K562 (cell line): ENCODE results near the gene MOSPD3. TPM values are rescaled to one million over a fixed set of nuclear protein-coding genes. Genes with fewer than 3 reads are reported as not detected.

Experiments
- ATAC-seq: fragments of 200-7000 bp; cut with Tn5 transposase; 3 replicates; pipeline ENCODE4 v1.9.1; 2020; ENCODE audit warnings: moderate library complexity
- BruUV-seq: library from RNA; stranded (reverse); fragments of 400-500 nt; replicated peaks from 2 replicates; lab custom pipeline; 2021; lab: Mats Ljungman, UMichigan
- CTCF ChIA-PET: fragments of 300-600 bp; formaldehyde crosslinking; extraction: SDS; loops from one replicate; lab custom pipeline; 2021; ENCODE audit warnings: low intra/inter-chr PET ratio; lab: Yijun Ruan, JAX
- POLR2A ChIA-PET: fragments of 300-600, 350-650 bp; sonication (Branson Sonifier 250); formaldehyde crosslinking; extraction: SDS; loops from one replicate; lab custom pipeline; 2021; ENCODE audit warnings: antibody characterized with exemption, inconsistent platforms; lab: Yijun Ruan, JAX
- DNase-seq, 4 experiments: peaks; one replicate each; pipeline versions ENCODE4 v3.0.0 to v3.0.0-alpha.2; 2011 to 2018; ENCODE audit warnings: low spot score in 3 of 4, mixed read lengths in 3 of 4; ENCODE audit errors: extremely low read depth in 1 of 4
- FAIRE-seq: peaks from 2 replicates; lab custom pipeline; 2011; peaks lifted over from hg19 to GRCh38; lab: Jason Lieb, UNC
- H2AFZ ChIP-seq: 2 replicates; pipeline ENCODE4 v1.6.0; 2011; ENCODE audit warnings: low read depth, low read length, control low read depth, inconsistent platforms
- H3K27ac ChIP-seq: fragments of 200-600 bp; 3 replicates; pipeline ENCODE4 v1.8.0; 2011; ENCODE audit warnings: low read depth, mild to moderate bottlenecking, control low read depth, inconsistent platforms, low read length, moderate library complexity, mixed read lengths; ENCODE audit errors: extremely low read depth
- H3K27me3 ChIP-seq, 2 experiments: fragments of 300-600 bp in 1 of 2; 2 replicates in 1 of 2; 3 replicates in 1 of 2; pipeline versions ENCODE4 v1.6.0 to v1.8.0; 2011; ENCODE audit warnings: inconsistent platforms in 2 of 2, low read length in 2 of 2, mild to moderate bottlenecking in 1 of 2, mixed read lengths in 1 of 2, moderate library complexity in 1 of 2; ENCODE audit not compliant: control insufficient read depth in 2 of 2, insufficient read depth in 2 of 2
- H3K36me3 ChIP-seq: fragments of 300-600 bp; 3 replicates; pipeline ENCODE4 v1.8.0; 2011; ENCODE audit warnings: mild to moderate bottlenecking, low read length, inconsistent platforms; ENCODE audit not compliant: control insufficient read depth, insufficient read depth
- H3K4me1 ChIP-seq, 2 experiments: fragments of 200-600 bp in 1 of 2; replicated peaks in 1 of 2; 2 replicates in 1 of 2; 3 replicates in 1 of 2; pipeline versions ENCODE4 v1.5.1 to v1.8.0; 2011; ENCODE audit warnings: inconsistent platforms in 2 of 2, low read length in 2 of 2, mild to moderate bottlenecking in 1 of 2, mixed read lengths in 1 of 2, moderate library complexity in 1 of 2; ENCODE audit not compliant: control insufficient read depth in 2 of 2, insufficient read depth in 2 of 2
- H3K4me2 ChIP-seq: 2 replicates; pipeline ENCODE4 v1.6.1; 2011; ENCODE audit warnings: low read length, control low read depth, inconsistent platforms, mixed read lengths; ENCODE audit not compliant: insufficient read depth
- H3K4me3 ChIP-seq: fragments of 200-600 bp; sonication (generic), shearing (Covaris generic); 2 replicates; pipeline ENCODE4 v1.5.1; 2016; ENCODE audit warnings: control low read depth, inconsistent platforms
- H3K79me2 ChIP-seq: fragments of 200-600 bp; 3 replicates; pipeline ENCODE4 v1.8.0; 2011; ENCODE audit warnings: low read length, inconsistent platforms; ENCODE audit not compliant: control insufficient read depth, insufficient read depth
- H3K9ac ChIP-seq, 2 experiments: 2 replicates each; pipeline versions ENCODE4 v1.6.0 to v1.6.1; 2011; ENCODE audit warnings: low read depth in 2 of 2, low read length in 2 of 2, control low read depth in 1 of 2, inconsistent platforms in 1 of 2, mild to moderate bottlenecking in 1 of 2, mixed read lengths in 1 of 2; ENCODE audit not compliant: insufficient read depth in 1 of 2
- H3K9me1 ChIP-seq: one replicate; pipeline ENCODE4 v1.6.0; 2011; ENCODE audit warnings: inconsistent platforms, mild to moderate bottlenecking, low read length, moderate library complexity; ENCODE audit not compliant: control insufficient read depth, insufficient read depth
- H3K9me3 ChIP-seq: replicated peaks from 2 replicates; pipeline ENCODE4 v1.5.1; 2011; ENCODE audit warnings: low read depth, low read length, inconsistent platforms; ENCODE audit not compliant: control insufficient read depth, insufficient read depth
- H4K20me1 ChIP-seq: replicated peaks from 2 replicates; pipeline ENCODE4 v1.6.1; 2011; ENCODE audit warnings: low read length, inconsistent platforms, mixed read lengths; ENCODE audit not compliant: control insufficient read depth, insufficient read depth
- CHAMP1 ChIP-seq: fragments of 450-650 bp; IDR thresholded peaks from 2 replicates; pipeline ENCODE4 v1.6.1; 2016; ENCODE audit warnings: mild to moderate bottlenecking
- IRF2 ChIP-seq: sonication (generic); formaldehyde crosslinking; IDR thresholded peaks from 2 replicates; pipeline ENCODE4 v1.8.1; 2022; ENCODE audit warnings: mild to moderate bottlenecking, missing genetic modification reagents
- MAX ChIP-seq: sonication (generic); formaldehyde crosslinking; IDR thresholded peaks from 2 replicates; pipeline ENCODE4 v1.9.0; 2022; ENCODE audit warnings: mild to moderate bottlenecking, missing genetic modification reagents
- NEUROD1 ChIP-seq: fragments of 150-350 bp; IDR thresholded peaks from 2 replicates; pipeline ENCODE4 v1.6.1; 2014; ENCODE audit warnings: borderline replicate concordance, low read length, low read depth; ENCODE audit not compliant: partially characterized antibody
- POLR2AphosphoS5 ChIP-seq: IDR thresholded peaks from 2 replicates; pipeline ENCODE4 v1.6.1; 2011; ENCODE audit warnings: mild to moderate bottlenecking, low read depth, low read length, moderate library complexity; ENCODE audit not compliant: control insufficient read depth, insufficient read depth
- PRDM10 ChIP-seq: fragments of 450-650 bp; IDR thresholded peaks from 2 replicates; pipeline ENCODE4 v1.6.1; 2018; ENCODE audit not compliant: partially characterized antibody
- RBFOX2 ChIP-seq: fragments of 200-400 bp; formaldehyde crosslinking; IDR thresholded peaks from 2 replicates; pipeline ENCODE4 v1.6.1; 2017; ENCODE audit warnings: low read depth, mild to moderate bottlenecking, low read length, moderate library complexity
- RCOR1 ChIP-seq, 2 experiments: IDR thresholded peaks; 2 replicates each; pipeline ENCODE4 v1.6.1; 2012; ENCODE audit warnings: low read depth in 2 of 2, low read length in 2 of 2, borderline replicate concordance in 1 of 2, improper control_type of control experiment in 1 of 2
- SUPT5H ChIP-seq: fragments of 450-650 bp; IDR thresholded peaks from 2 replicates; pipeline ENCODE4 v1.6.1; 2016
- TCF3 ChIP-seq: sonication (generic); formaldehyde crosslinking; IDR thresholded peaks from 2 replicates; pipeline ENCODE4 v1.4.0; 2020; ENCODE audit warnings: mild to moderate bottlenecking, missing genetic modification reagents
- XRCC3 ChIP-seq: fragments of 450-650 bp; IDR thresholded peaks from 2 replicates; pipeline ENCODE4 v1.6.1; 2017; ENCODE audit warnings: mild to moderate bottlenecking, moderate library complexity
- ZEB2 ChIP-seq: fragments of 450-650 bp; IDR thresholded peaks from 2 replicates; pipeline ENCODE4 v1.6.1; 2016
- ZFX ChIP-seq: sonication (generic); formaldehyde crosslinking; IDR thresholded peaks from 2 replicates; pipeline ENCODE4 v1.8.0; 2022; ENCODE audit warnings: mild to moderate bottlenecking, missing genetic modification reagents, moderate library complexity
- ZKSCAN1 ChIP-seq: fragments of 150-350 bp; IDR thresholded peaks from 2 replicates; pipeline ENCODE4 v1.6.1; 2016; ENCODE audit warnings: low read depth, low read length
- WGBS: fragments of 100-300 bp; shearing (Covaris generic); methylation state at CpG from one replicate; pipeline ENCODE4 v1.1.6; 2016; ENCODE audit warnings: low coverage, mixed read lengths; ENCODE audit not compliant: insufficient coverage; ENCODE audit errors: missing lambda C conversion rate; 5-methylcytosine and 5-hydroxymethylcytosine counted together
- in situ Hi-C: fragments of 300-500 bp; cut with MboI; formaldehyde crosslinking; loops from 4 replicates; pipeline ENCODE4 v1.15.0; 2018; ENCODE audit warnings: inconsistent platforms, mixed read lengths
- intact Hi-C: fragments of 100-400 bp; cut with micrococcal nuclease; formaldehyde crosslinking; loops from 2 replicates; pipeline ENCODE4 v1.14.2; 2022
- polyA plus RNA-seq, 8 experiments: library from polyadenylated mRNA; depleted of rRNA in 4 of 8; stranded (reverse) in 5 of 8; unstranded in 3 of 8; fragments of >200 nt; fragmentation: Nextera tagmentation in 2 of 8; fragmentation: Illumina TruSeq in 1 of 8; extraction: Ambion mirVana in 2 of 8; extraction: Trizol in 1 of 8; gene quantifications; 2 replicates each; pipeline versions ENCODE4 v1.2.1 to v1.2.3, GENCODE V29; 2011 to 2014; ENCODE audit warnings: inconsistent platforms in 1 of 8, missing spikeins in 1 of 8
- total RNA-seq, 7 experiments: library from RNA; depleted of rRNA in 6 of 7; stranded (reverse); fragments of >200 nt in 6 of 7; fragmentation: Illumina TruSeq in 2 of 7; extraction: Trizol in 2 of 7; gene quantifications; 2 replicates each; pipeline versions ENCODE4 v1.2.1 to v1.2.3, GENCODE V29; 2011 to 2021; ENCODE audit warnings: low replicate concordance in 1 of 7
- TF ChIP-seq, protein P1 (sequence below): fragments of 450-650 bp; IDR thresholded peaks from 2 replicates; pipeline ENCODE4 v1.6.1; 2014; ENCODE audit warnings: low read depth, mild to moderate bottlenecking, moderate library complexity, borderline replicate concordance

Gene MOSPD3
- total and polyA plus RNA-seq, 9 of the 15 experiments (the other 6 are each of a cell fraction or from before 2014, with no cell fraction given) = 1.4 to 32.1 (median 7.3) TPM

DNA sequence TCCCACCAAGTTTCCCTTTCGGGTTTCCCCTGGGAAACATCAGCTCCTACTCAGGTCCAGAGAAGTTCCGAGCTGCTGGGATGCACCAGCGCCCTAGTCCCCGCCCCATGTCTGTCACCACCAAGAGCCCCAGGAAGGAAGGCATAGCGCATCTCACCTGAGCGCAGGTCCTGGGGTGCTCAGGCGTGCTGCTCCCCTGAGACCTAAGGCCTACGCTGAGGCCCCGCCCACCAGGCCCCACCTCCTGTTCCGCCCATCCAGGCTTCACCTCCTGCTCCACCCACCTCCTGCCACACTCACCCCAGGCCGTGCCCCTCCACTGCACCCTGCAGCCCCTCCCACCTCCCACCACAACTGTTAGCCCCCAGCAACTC is 30.2 kb downstream of the MOSPD3 start:
- H3K27me3 ChIP-seq = no peaks in the 10 kb centered on the region
- peaks cover 25 to 55% of the 10 kb centered on the region in 2 experiments for H3K4me1 ChIP-seq
- peak overlapping the region; percentile 98 for H3K27ac ChIP-seq
- H4K20me1 ChIP-seq = no peaks in the 10 kb centered on the region
- intact Hi-C loops = loop anchor here (1.0 to 5.0 kb wide), 2 partner anchors 14 to 50 kb away; partner anchors contain the start of genes ACTL6B and GIGYF1
- POLR2A ChIA-PET = interaction anchor here (1.1 to 1.7 kb wide), 3 partner anchors 11 to 41 kb away, joined by 4 to 6 read pairs (median 5); partner anchors contain the start of gene MOSPD3
- peak overlapping the region; percentile 55 for H3K4me3 ChIP-seq
- H3K9me1 ChIP-seq = no peaks in the 10 kb centered on the region
- H3K36me3 ChIP-seq = peaks cover 5% of the 10 kb centered on the region; the same call in 1 of the 3 replicates
- CTCF ChIA-PET = interaction anchor here (0.7 kb wide), 1 partner anchor 477 kb away, joined by 5 read pairs; no protein-coding TSS in a partner anchor
- WGBS = 0% methylated on average over 10 of the region's 11 CpGs
- in situ Hi-C loops = no loop called here
- peak; percentile 92 to 98 (median 96) for DNase-seq
- peak overlapping the region; percentile 95 for H3K4me2 ChIP-seq
- H3K9me3 ChIP-seq = no peaks in the 10 kb centered on the region
- peak; percentile 63 for FAIRE-seq
- peaks cover 46% of the 10 kb centered on the region for H3K79me2 ChIP-seq
- peak overlapping the region; percentile 92 to 94 for H3K9ac ChIP-seq
- H2AFZ ChIP-seq = peak overlapping the region; percentile 59; the same call in 1 of the 2 replicates
- peak; percentile 80 for ATAC-seq
- BruUV-seq = no TSS peak
- TF ChIP-seq NEUROD1 (peak; percentile 38), ZEB2 (peak; percentile 73; the same call in 1 of the 2 replicates), RBFOX2 (peak; percentile 47), ZKSCAN1 (no peak), PRDM10 (peak; percentile 62), TCF3 (CRISPR knock-in tag) (no peak), IRF2 (CRISPR knock-in tag) (no peak), MAX (no peak), XRCC3 (no peak), POLR2AphosphoS5 (peak; percentile 55; the same call in 1 of the 2 replicates), CHAMP1 (no peak), SUPT5H (peak; percentile 67), RCOR1 (IDR thresholded peaks at IDR 0.05; ENCODE audit: borderline replicate concordance in 1 of 2, low read depth in 2 of 2, low read length in 2 of 2) (0 out of 4 replicates have a peak, but pooled peaks of 1 of the 2 experiments have one; percentile 12), ZFX (CRISPR knock-in tag) (peak; percentile 49)
- TF ChIP-seq, protein P1, sequence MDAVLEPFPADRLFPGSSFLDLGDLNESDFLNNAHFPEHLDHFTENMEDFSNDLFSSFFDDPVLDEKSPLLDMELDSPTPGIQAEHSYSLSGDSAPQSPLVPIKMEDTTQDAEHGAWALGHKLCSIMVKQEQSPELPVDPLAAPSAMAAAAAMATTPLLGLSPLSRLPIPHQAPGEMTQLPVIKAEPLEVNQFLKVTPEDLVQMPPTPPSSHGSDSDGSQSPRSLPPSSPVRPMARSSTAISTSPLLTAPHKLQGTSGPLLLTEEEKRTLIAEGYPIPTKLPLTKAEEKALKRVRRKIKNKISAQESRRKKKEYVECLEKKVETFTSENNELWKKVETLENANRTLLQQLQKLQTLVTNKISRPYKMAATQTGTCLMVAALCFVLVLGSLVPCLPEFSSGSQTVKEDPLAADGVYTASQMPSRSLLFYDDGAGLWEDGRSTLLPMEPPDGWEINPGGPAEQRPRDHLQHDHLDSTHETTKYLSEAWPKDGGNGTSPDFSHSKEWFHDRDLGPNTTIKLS = no peak
